Neural progenitor cell (in vitro differentiated cells): ENCODE results near the gene RPS19.

Experiments
- EZH2 ChIP-seq: fragments of 200-600 bp; sonication (generic); IDR thresholded peaks from 2 replicates; pipeline ENCODE4 v1.6.1; 2017; ENCODE audit warnings: antibody characterized with exemption, mild to moderate bottlenecking, moderate library complexity
- EZH2phosphoT487 ChIP-seq: fragments of 200-600 bp; sonication (generic); IDR thresholded peaks from 2 replicates; pipeline ENCODE4 v1.6.1; 2017; ENCODE audit warnings: antibody characterized with exemption
- TF ChIP-seq, protein P1 (sequence below): fragments of 200-600 bp; sonication (generic); IDR thresholded peaks from 2 replicates; pipeline ENCODE4 v1.5.1; 2017; ENCODE audit warnings: antibody characterized with exemption, mild to moderate bottlenecking

DNA sequence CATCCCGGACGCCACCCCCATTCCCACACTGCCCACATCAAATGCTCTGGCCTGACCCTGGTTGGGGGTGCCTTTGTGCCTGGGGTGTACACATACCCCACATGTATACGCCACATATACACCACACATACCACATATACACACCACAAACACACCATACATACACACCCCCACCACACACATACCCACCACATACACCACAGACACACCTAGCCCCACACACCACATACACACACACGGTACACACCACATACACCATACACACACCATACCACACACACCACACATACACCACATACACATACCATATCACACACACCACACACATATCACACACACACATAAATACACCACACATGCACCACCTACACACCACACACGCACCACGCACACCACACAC lies 58.0 kb downstream of the RPS19 start:
- TF ChIP-seq, protein P1, sequence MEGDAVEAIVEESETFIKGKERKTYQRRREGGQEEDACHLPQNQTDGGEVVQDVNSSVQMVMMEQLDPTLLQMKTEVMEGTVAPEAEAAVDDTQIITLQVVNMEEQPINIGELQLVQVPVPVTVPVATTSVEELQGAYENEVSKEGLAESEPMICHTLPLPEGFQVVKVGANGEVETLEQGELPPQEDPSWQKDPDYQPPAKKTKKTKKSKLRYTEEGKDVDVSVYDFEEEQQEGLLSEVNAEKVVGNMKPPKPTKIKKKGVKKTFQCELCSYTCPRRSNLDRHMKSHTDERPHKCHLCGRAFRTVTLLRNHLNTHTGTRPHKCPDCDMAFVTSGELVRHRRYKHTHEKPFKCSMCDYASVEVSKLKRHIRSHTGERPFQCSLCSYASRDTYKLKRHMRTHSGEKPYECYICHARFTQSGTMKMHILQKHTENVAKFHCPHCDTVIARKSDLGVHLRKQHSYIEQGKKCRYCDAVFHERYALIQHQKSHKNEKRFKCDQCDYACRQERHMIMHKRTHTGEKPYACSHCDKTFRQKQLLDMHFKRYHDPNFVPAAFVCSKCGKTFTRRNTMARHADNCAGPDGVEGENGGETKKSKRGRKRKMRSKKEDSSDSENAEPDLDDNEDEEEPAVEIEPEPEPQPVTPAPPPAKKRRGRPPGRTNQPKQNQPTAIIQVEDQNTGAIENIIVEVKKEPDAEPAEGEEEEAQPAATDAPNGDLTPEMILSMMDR, result no peak
- TF ChIP-seq EZH2 (no peak), EZH2phosphoT487 (no peak)
